ENCODE data around the gene RAPGEF3. TPM values are rescaled to one million over a fixed set of nuclear protein-coding genes. Genes with fewer than 3 reads are reported as not detected.

The RAPGEF3 gene
- total and polyA plus RNA-seq, 9 of the 15 experiments (the other 6 are each of a cell fraction or from before 2014, with no cell fraction given) = 0.03 to 0.78 (median 0.37) TPM; not detected in 1

- TF ChIP-seq, protein P1, sequence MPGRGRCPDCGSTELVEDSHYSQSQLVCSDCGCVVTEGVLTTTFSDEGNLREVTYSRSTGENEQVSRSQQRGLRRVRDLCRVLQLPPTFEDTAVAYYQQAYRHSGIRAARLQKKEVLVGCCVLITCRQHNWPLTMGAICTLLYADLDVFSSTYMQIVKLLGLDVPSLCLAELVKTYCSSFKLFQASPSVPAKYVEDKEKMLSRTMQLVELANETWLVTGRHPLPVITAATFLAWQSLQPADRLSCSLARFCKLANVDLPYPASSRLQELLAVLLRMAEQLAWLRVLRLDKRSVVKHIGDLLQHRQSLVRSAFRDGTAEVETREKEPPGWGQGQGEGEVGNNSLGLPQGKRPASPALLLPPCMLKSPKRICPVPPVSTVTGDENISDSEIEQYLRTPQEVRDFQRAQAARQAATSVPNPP (IDR thresholded peaks at IDR 0.05; ENCODE audit: borderline replicate concordance, insufficient read depth, insufficient read length) = no peak
- TF ChIP-seq ESRRA (IDR thresholded peaks at IDR 0.05; ENCODE audit: borderline replicate concordance, low read depth) (peak; percentile 98), YBX1 (IDR thresholded peaks at IDR 0.05) (no peak), PCBP1 (IDR thresholded peaks at IDR 0.05; ENCODE audit: low read depth, low read length, poor library complexity, severe bottlenecking) (no peak), GATAD2A (IDR thresholded peaks at IDR 0.05) (no peak), ZNF589 (CRISPR knock-in tag; IDR thresholded peaks at IDR 0.05; ENCODE audit: low read depth) (no peak), ZSCAN29 (IDR thresholded peaks at IDR 0.05) (no peak), SRF (CRISPR knock-in tag; IDR thresholded peaks at IDR 0.05) (no peak), SIRT6 (IDR thresholded peaks at IDR 0.05; ENCODE audit: low read depth, low read length) (no peak), JUN (IDR thresholded peaks at IDR 0.05; ENCODE audit: borderline replicate concordance, low read depth, low read length) (no peak), JUN (CRISPR knock-in tag; IDR thresholded peaks at IDR 0.05; ENCODE audit: borderline replicate concordance) (0 out of 2 replicates have a peak, but pooled peaks have one; percentile 41), SLC30A9 (CRISPR knock-in tag; IDR thresholded peaks at IDR 0.05) (no peak), TBL1XR1 (IDR thresholded peaks at IDR 0.05; ENCODE audit: low read length in 2 of 2) (no peak), LCOR (CRISPR knock-in tag; IDR thresholded peaks at IDR 0.05) (0 out of 2 replicates have a peak, but pooled peaks have one; percentile 49), GATAD2B (IDR thresholded peaks at IDR 0.05; ENCODE audit: borderline replicate concordance) (no peak), KDM1A (IDR thresholded peaks at IDR 0.05) (peak; percentile 10 to 23; a peak in 2 of 4 replicates)
- TF ChIP-seq, protein P2, sequence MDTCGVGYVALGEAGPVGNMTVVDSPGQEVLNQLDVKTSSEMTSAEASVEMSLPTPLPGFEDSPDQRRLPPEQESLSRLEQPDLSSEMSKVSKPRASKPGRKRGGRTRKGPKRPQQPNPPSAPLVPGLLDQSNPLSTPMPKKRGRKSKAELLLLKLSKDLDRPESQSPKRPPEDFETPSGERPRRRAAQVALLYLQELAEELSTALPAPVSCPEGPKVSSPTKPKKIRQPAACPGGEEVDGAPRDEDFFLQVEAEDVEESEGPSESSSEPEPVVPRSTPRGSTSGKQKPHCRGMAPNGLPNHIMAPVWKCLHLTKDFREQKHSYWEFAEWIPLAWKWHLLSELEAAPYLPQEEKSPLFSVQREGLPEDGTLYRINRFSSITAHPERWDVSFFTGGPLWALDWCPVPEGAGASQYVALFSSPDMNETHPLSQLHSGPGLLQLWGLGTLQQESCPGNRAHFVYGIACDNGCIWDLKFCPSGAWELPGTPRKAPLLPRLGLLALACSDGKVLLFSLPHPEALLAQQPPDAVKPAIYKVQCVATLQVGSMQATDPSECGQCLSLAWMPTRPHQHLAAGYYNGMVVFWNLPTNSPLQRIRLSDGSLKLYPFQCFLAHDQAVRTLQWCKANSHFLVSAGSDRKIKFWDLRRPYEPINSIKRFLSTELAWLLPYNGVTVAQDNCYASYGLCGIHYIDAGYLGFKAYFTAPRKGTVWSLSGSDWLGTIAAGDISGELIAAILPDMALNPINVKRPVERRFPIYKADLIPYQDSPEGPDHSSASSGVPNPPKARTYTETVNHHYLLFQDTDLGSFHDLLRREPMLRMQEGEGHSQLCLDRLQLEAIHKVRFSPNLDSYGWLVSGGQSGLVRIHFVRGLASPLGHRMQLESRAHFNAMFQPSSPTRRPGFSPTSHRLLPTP (IDR thresholded peaks at IDR 0.05; ENCODE audit: borderline replicate concordance, extremely low read depth, insufficient read length) = no peak
- TF ChIP-seq, protein P3, sequence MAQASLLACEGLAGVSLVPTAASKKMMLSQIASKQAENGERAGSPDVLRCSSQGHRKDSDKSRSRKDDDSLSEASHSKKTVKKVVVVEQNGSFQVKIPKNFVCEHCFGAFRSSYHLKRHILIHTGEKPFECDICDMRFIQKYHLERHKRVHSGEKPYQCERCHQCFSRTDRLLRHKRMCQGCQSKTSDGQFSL (CRISPR knock-in tag; IDR thresholded peaks at IDR 0.05) = no peak
- TF ChIP-seq, protein P3 (tag; IDR thresholded peaks at IDR 0.05) = no peak
- TF ChIP-seq, protein P4, sequence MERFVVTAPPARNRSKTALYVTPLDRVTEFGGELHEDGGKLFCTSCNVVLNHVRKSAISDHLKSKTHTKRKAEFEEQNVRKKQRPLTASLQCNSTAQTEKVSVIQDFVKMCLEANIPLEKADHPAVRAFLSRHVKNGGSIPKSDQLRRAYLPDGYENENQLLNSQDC (CRISPR knock-in tag; IDR thresholded peaks at IDR 0.05) = no peak
Measured at GRCh38 chr12:47742253-47742825, 16.3 kb downstream of the RAPGEF3 start (continued).
